Measurements from ENCODE around the gene DNAJC30.
"Not testable (repeated sequence)": the region's sequence is repeated elsewhere in the genome, so short reads cannot be mapped to it uniquely, and the experiment has no call there.

Gene DNAJC30

GRCh38 chr7:73683056-73683787 lies at the start of gene DNAJC30, which contains the start of gene BUD23:
Gene DNAJC30, minus strand, starts transcription at chr7:73683453. Its CDS starts 30 bp downstream, at chr7:73683423.
Gene BUD23, plus strand, starts transcription at chr7:73683597. Its CDS starts 29 bp downstream, at chr7:73683626.
- peak; percentile 97 for DNase-seq (ENCODE audit: low read depth)

- DNase-seq (ENCODE audit: low read depth) = no peak
These were observed 49.1 kb upstream of the DNAJC30 start for GRCh38 chr7:73732397-73732796.

- no peak for DNase-seq (ENCODE audit: low read depth)
These were observed 47.2 kb upstream of the DNAJC30 start for GRCh38 chr7:73730485-73730884.

GRCh38 chr7:73728551-73728950 lies 45.3 kb upstream of the DNAJC30 start:
- DNase-seq (ENCODE audit: low read depth) = no peak

GRCh38 chr7:73727952-73728351 lies 44.7 kb upstream of the DNAJC30 start:
- no peak for DNase-seq (ENCODE audit: low read depth)

GRCh38 chr7:73726083-73726466 lies 42.8 kb upstream of the DNAJC30 start:
- DNase-seq (ENCODE audit: low read depth) = no peak

GRCh38 chr7:73723813-73724212 lies 40.6 kb upstream of the DNAJC30 start:
- no peak for DNase-seq (ENCODE audit: low read depth)

- DNase-seq (ENCODE audit: low read depth) = no peak
These were observed 39.5 kb upstream of the DNAJC30 start for GRCh38 chr7:73722785-73723184.

- not testable (repeated sequence) for DNase-seq (ENCODE audit: low read depth)
These were observed 38.9 kb upstream of the DNAJC30 start for GRCh38 chr7:73722182-73722581.

- DNase-seq (ENCODE audit: low read depth) = no peak
These were observed 38.1 kb upstream of the DNAJC30 start for GRCh38 chr7:73721377-73721817.

- DNase-seq (ENCODE audit: low read depth) = not testable (repeated sequence)
These were observed 37.2 kb upstream of the DNAJC30 start for GRCh38 chr7:73720443-73720842.

GRCh38 chr7:73719806-73720169 lies 36.5 kb upstream of the DNAJC30 start:
- DNase-seq (ENCODE audit: low read depth) = no peak

- peak; percentile 53 for DNase-seq (ENCODE audit: low read depth)
These were observed 35.9 kb upstream of the DNAJC30 start, which contains the start of gene STX1A for GRCh38 chr7:73718905-73719805. Gene STX1A, minus strand, starts transcription at chr7:73719669. Its CDS starts 38 bp downstream, at chr7:73719631.

GRCh38 chr7:73718438-73718881 lies 35.2 kb upstream of the DNAJC30 start:
- DNase-seq (ENCODE audit: low read depth) = no peak

- peak; percentile 69 for DNase-seq (ENCODE audit: low read depth)
These were observed 34.7 kb upstream of the DNAJC30 start for GRCh38 chr7:73717991-73718405.

GRCh38 chr7:73717025-73717807 lies 34.0 kb upstream of the DNAJC30 start:
- no peak for DNase-seq (ENCODE audit: low read depth)

GRCh38 chr7:73716318-73716890 lies 33.2 kb upstream of the DNAJC30 start:
- DNase-seq (ENCODE audit: low read depth) = no peak

- DNase-seq (ENCODE audit: low read depth) = peak; percentile 40
These were observed 32.5 kb upstream of the DNAJC30 start for GRCh38 chr7:73715648-73716317.

- not testable (repeated sequence) for DNase-seq (ENCODE audit: low read depth)
These were observed 30.1 kb upstream of the DNAJC30 start for GRCh38 chr7:73713319-73713718.

GRCh38 chr7:73712773-73713172 lies 29.5 kb upstream of the DNAJC30 start:
- DNase-seq (ENCODE audit: low read depth) = no peak

GRCh38 chr7:73708961-73709549 lies 25.8 kb upstream of the DNAJC30 start:
- no peak for DNase-seq (ENCODE audit: low read depth)
